ENCODE data around the gene CAMKMT.

Gene CAMKMT

GRCh38 chr2:44612276-44612675 lies 250.5 kb downstream of the CAMKMT start:
- no peak for DNase-seq

GRCh38 chr2:44614940-44615339 lies 253.2 kb downstream of the CAMKMT start:
- no peak for DNase-seq

DNA sequence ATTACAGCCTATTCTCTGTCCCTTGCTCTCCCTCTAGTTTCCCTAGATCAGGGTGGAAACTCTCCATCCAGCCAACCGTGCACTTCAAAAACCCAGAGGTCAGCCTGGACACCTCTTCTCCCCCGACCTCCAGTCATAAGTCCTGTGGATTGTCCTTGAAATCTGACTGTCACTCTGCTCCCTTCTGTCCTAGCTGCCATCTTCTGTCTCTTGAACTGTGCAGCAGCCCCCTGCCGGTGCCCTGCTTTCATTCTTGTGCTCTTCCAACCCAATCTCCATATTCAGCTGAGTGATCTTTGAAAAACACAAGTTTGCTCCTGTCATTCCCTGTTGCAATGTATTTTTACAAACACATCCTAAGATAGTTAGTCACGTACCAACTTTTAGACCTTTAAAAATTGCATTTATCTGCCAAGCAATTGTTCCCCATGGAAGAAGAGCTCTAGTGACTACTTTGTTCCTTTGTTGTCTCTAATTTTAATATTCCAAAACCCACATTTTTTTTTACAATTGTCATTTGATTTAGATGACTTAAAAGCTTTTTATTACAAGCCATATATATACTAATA lies 254.3 kb downstream of the CAMKMT start:
- DNase-seq: no peak

DNA sequence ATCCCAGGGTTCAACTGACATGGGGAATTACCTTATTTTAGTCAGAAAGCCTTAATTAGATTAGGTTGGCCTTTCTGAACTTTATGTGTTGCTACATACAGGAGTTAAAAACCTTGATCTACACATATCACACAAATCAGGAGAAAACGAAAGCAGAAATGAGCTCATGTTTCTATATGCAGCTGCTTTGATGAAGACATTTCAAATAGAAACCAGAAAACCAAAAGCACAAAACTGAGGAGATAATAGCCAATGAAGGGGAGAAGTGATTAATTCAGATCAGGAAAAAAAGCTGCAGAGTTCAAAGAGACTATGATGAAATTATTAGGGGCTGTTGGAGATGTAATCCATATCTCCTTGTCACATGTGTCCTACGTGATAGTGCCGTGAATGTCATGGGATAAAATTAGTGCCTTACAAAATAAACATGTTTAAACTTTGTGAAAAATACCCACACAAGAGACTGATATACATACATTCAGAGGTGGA lies 255.0 kb downstream of the CAMKMT start:
- DNase-seq: no peak

DNA sequence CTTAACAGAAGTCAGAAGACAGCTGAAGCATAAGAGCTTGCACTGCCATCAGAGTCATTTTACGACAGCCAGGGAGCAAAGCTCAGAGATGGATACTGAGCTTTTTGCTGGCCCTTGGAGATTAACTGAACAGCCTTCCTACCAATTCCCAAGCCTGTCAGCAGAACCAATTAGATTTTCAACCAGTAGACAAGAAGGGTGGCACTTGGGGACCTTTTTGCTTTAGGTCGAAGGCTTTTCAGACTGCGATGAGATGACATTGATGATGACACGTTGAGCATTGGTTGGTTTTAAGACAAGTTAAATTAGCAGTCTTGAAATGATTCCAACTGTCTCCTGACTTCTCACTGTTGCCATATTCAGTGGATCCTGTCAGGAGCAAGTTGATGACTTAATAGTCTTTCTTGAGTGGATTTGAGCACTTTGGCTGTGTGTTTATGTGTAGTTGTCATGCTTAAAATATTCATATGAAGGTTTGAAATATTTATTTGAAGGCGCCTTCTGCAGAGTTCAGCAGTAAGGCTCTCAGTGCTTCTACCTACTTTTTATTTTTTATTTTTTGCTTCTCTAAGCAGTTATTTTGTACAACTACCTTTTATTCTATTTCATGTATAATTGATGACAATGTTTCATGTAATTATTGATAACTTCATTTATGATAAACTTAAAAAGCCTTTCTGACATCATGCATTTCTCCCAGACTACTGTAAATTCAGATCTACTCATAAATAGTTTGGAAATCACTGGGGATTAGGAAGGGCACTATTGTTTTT lies 256.7 kb downstream of the CAMKMT start:
- no peak for DNase-seq

DNA sequence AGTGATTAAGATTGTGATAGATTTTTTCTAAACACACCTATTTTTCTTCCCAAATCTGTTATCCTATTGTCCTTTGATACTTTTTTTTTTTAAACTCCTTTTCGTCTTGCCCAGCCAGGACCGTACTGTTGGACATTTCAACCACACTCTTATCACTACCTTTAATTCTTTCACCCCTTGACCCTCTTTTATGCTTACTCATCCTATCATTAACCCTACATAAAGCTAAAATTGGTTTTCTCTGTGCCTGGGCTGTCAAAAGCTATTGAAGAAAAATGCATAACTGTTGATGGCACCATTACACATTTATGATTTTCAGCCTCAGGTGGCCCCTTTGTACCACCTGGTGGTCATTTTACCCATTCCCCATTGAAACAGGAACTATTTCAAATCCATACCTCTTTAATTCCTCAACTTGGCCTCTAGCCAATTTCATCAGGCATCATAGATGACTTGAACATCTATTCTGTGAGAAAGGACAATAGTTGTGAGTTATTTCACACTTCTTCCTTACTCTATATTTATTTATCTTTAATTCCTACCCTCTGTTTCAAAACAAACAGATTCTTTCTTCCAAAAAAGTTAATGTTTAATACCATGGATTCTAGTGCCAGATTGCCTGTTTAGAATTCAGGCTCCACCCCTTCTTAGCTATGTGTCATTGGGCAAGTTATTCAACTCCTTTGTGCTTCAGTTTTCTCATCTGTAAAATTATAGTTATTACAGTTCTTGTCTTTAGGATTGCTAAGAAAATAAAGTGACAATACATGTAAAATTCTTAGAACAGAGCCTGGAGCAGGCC lies 258.6 kb downstream of the CAMKMT start:
- no peak for DNase-seq

- no peak for DNase-seq
Observed at GRCh38 chr2:44623622-44624351, 262.0 kb downstream of the CAMKMT start.

DNA sequence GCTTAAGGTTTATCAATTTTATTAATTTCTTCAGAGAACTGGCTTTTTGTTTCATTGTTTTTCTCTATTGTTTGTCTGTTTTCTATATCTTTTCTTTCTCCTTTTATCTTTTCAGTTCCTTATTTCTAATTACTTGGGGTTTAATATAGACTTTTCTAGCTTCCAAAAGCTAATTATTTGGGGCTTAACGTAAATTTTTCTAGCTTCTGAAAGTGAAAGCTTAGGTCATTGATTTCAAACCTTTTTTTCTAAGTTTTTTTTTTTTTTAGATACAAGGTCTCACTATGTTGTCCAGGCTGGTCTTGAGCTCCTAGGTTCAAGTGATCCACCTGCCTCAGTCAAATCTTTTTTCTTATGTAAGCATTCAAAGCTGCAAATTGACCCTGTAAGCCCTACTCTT lies 266.6 kb downstream of the CAMKMT start:
- DNase-seq: no peak

- no peak for DNase-seq
Observed at GRCh38 chr2:44632931-44633689, 271.4 kb downstream of the CAMKMT start.

DNA sequence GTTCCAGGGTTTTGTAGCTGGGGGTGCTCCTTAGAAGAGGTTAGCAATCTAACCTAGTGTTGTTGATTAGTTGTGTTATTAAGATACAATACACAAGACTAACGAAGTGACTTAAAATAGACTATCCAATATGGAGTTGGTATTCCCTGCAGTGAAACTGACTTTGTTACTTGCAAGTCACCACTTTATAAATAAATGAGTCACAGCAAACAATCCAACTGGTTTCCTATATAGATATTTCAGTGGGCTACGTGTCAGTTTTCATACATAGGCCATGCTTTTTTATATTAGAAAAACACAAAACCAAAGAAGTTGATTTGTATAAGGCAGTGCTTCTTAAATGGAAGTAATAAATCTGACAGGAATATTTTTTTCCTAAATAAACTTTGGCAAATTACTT lies 274.0 kb downstream of the CAMKMT start:
- no peak for DNase-seq

- no peak for DNase-seq
Observed at GRCh38 chr2:44638649-44639048, 276.9 kb downstream of the CAMKMT start.

GRCh38 chr2:44639399-44639798 lies 277.7 kb downstream of the CAMKMT start:
- DNase-seq: no peak

GRCh38 chr2:44642123-44642857 lies 280.5 kb downstream of the CAMKMT start:
- no peak for DNase-seq

DNA sequence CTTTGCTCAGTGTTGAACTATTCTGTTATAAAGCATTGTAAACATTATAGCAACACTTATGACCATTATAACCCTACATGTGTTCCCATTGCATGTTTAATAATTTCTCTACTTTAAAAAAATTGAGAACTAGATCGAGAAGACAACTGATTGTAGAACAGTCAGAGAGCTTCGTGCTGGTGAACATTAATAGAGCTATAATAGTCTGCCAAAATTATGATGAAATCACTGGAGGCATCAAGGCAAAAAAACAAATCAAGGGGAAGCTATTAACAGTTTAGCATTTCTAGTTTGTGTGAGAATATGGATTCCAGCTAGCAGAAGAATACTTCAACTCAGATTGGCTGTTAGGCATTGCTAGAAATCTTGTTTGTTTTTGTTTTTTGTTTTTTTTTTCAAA lies 284.2 kb downstream of the CAMKMT start:
- no peak for DNase-seq

GRCh38 chr2:44649381-44649780 lies 287.6 kb downstream of the CAMKMT start:
- DNase-seq: no peak

DNA sequence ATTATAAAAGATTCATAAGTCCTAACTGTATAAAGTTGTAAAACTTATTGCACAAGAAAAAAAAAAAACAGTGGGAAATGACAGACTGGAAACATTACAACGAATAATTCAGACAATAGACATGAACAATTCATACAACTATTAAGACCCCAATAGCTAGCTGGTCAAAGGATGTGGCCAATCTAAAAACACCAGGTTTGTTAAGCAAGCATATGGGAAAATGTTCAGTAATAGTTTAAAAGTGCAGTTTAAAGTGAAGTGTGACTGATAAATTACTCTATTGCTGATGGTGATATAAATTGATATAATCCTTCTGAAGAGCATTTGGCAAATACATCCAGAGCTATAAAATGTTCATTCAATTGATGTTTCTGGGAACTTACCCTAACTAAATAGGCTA lies 289.0 kb downstream of the CAMKMT start:
- no peak for DNase-seq

- DNase-seq: no peak
Observed at GRCh38 chr2:44651974-44652373, 290.2 kb downstream of the CAMKMT start.

DNA sequence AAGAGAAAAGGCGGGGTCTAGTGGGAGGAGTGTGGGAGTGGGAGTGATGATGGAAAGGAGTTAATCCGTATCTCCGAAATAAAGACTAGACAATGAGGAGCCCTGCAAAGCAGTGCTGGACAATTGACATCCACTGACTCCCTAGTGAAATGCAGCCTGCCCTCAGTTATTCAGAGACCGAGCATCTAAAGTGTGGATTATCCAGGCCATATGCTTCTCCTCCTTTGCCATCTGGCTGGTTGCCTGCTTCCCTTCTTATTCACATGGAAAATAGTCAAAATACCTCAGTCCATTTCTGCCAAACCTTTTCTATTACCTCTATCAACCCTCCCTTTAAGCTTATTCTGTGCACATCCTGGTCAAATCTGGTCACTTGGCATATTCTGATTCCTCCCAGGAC lies 291.0 kb downstream of the CAMKMT start:
- DNase-seq: no peak

DNA sequence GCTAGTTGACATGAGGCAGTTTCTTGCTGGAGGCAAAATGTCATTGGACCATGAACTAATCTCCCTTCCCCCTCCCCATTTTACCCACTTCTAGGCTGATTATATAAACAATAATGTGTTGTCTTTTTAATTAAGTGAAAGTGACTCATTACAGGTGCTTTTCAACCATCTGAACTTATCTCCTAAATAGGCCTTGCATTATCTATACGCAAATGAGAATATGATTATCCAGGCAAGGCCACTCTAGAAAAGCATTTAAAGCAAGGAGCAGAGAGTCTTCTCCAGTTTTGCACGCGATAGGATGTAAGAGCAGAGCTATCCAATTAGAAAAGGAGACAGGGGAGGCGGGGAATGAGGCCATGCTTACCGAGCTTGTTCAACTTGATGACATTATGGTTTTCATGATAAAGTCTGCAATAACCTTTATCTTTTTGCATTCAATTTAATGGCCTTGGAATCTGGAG lies 293.7 kb downstream of the CAMKMT start:
- DNase-seq: no peak

DNA sequence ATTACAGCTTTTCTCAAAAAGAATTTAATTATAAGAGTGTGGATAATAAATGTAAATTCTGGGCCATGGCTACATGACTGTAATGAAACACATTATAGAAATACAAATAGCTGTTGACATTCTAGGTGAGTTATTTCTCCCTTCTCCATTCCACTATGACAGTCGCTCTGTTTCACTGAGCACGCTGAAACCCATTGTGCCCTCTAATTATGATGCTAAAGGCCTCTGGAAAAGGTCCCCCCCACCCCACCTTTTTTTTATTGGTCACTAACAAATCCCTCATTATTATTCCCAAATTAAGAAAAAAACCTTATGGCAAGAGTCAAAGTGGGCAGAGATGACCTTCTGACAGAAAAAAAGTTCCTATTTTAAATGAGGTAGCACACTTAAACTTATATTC lies 294.7 kb downstream of the CAMKMT start:
- DNase-seq: no peak

DNA sequence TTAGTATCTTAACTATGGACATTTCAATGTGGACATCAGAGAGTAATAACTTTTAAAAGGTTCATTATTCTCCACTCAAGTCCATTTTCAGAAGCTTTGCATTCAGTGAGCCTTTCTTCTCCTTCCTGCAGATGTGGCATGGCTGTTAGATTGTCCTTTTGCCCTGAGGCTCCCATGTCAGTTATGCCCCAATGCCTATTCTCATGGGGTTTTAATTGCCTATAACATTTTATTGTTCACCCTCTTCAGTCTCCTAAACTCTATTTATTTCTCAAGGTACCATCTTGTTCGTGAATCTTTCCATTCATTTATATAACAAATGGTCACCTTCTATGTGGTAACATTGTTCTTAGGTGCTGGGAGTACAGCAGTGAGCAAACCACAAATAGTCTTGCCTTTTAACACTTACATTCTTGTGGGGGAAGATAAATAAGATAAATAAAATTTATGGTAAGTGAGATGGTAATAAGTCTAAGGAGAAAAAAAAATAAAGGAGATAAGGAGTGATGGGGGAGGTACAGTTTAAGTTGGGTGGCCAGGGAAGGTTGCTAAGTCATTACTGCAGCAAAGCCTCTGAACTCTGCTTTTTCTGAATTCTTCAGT lies 301.8 kb downstream of the CAMKMT start:
- no peak for DNase-seq
